T follicular helper cell (primary cell): ENCODE results near the gene INCA1.

Source experiments
- DNase-seq: peaks from one replicate; pipeline ENCODE4 v3.0.0-alpha.2; 2020; ENCODE audit warnings: low read depth

Gene INCA1

GRCh38 chr17:5011928-5012327 is 14.6 kb upstream of the INCA1 start:
- no peak for DNase-seq

DNA sequence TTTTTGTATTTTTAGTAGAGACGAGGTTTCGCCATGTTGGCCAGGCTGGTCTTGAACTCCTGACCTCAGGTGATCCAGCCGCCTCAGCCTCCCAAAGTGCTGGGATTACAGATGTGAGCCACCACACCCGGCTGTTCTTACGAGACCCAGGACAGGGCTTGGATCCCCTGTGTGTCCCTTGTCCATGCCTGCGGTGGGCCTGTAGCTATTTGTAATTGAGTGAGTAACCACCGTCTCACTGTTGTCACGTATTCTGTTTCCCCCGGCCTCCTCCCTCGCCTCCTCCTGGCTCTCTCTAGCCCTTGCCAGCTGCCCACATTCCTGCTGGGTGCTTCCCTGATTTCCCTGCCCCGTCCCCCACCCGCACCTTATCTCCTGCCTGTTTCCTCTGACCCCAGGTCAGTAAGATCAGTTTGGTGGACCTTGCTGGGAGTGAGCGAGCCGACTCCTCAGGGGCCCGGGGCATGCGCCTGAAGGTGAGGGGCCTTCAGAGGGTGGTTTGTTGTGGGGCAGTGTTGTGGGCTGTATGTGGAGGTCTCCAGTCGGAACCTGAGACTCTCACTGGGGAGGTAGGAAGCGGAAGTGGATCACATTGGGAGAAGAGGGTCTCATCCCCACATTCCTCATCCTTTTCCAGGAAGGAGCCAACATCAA is 6.0 kb upstream of the INCA1 start:
- DNase-seq = no peak

GRCh38 chr17:5002121-5002788 is 4.9 kb upstream of the INCA1 start:
- DNase-seq = no peak

DNA sequence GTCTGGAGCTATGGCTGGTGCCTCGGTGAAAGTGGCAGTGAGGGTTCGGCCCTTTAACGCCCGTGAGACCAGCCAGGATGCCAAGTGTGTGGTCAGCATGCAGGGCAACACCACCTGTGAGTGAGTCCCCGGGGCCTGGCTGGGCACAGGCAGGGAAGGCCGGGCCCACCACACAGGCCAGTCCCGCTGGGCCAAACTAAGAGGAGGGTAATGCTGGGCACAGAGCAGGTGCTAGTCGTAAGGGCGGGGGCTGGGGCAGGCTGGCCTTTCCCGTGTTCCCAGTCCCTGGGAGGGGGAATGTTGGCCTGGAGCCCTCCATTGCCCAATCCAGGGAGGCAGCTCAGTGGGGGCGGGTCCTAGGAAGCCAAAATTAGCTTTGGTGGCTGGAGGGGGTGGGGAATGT is 2.9 kb upstream of the INCA1 start:
- no peak for DNase-seq

GRCh38 chr17:4999430-5000093 is 2.2 kb upstream of the INCA1 start:
- DNase-seq = no peak

- no peak for DNase-seq
These were observed 1.6 kb upstream of the INCA1 start for GRCh38 chr17:4998732-4999429.

GRCh38 chr17:4998027-4998731 is 857 bp upstream of the INCA1 start:
- no peak for DNase-seq

DNA sequence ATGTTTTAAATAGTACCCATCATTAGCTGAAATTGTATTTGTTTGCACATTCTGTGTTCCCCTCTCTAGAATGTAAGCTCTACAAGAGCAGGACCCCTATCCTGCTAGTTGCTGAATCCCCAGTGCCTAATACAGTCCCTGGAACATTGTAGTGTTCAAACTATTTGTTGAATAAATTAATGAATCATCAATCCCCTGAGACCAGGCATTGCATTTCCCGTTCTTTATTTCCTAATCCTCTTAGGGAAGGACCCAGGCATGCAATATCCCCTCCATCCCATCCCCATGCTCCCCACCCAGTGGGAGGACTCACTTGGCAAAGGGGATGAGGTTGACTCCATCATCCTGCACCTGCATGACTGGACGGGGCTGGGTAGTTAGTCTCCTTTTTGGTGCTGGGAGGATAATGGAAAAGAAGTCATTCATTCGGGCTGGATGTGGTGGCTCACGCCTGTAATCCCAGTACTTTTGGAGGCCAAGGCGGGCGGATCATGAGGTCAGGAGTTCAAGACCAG is 3.2 kb downstream of the INCA1 start:
- DNase-seq = no peak

DNA sequence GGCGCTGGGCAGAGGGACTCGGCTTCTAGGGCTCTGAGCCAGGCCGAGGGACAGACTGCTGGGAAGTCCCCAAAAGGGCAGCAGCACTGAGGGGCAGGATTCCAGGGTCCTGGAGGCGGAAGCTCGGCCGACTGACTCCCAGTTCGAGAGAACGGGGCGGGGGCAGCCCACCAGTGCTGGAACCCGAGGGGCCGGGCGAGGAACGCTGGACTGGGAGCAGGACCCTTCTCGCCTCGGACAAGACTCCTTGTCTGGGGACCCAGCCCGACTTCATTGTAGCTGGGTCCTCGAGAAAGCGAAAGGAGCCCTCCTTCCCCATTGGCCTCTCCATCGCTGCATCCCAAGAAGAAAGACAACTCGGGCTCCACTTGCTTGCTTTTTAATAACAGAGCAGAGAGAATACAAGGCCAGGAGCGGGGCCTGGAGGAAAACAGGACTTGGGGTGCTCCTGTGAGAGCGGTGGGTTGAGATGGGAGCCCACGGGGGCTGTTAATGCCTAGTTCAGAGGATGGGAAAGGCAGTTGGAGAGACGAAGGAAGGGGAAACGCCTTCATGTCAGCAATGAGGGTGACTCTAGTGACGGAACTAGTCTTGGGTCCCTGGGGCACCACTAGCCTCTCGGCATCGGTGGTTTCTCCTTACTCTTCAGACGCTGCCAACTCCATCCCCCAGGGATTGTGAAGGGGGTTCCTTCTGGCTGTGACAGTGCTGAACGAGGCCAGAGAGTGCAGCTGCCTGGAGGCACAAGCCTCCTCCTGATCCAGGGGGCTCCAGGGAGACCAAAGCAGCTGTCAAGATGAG is 9.4 kb downstream of the INCA1 start:
- DNase-seq = no peak

DNA sequence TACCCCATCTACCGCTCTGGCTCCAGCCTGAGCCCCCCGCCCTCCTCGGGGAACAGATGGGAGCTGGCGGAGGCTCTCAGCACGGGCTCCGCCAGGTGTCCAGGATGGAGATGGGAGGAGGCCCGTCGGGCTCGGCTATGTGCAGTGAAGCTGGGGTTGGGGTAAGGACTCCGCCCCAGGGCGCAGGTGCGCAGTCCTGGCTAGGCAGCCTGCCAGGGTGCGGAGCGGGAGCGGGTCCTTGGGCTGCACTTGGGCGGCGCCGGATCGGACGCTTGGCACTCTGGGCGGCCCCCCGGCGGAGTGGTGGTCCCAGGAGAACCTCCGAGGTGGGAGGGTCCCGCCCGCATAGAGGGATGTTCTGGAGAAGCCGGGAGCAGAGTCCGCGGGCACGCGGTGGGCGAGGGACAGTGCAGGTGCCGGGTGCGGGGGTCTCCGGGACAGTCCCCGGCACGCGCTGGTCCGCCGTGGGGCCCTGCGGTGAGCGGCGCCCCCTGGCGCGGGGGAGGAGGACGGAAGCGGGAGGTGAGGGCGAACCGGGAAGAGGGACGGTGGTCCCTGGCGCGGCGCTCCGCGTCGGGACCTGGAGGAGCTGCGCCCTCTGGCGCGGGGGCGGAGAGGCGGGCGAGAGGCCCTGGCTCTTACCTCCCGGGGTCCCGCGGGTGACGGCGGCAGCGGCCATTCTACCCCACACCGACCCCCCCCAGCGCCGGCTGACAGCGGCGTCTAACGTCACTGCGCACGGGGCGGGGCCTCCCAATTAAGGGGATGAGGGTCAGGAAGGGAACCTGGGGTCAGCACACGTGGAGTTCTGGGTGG is 10.2 kb downstream of the INCA1 start, which contains the start of gene CAMTA2:
Gene CAMTA2, minus strand, starts transcription at position 725 of the 816 bp plus-strand sequence. CDS start 1,453 bp downstream, outside the sequence.
- DNase-seq = peak; percentile 84

DNA sequence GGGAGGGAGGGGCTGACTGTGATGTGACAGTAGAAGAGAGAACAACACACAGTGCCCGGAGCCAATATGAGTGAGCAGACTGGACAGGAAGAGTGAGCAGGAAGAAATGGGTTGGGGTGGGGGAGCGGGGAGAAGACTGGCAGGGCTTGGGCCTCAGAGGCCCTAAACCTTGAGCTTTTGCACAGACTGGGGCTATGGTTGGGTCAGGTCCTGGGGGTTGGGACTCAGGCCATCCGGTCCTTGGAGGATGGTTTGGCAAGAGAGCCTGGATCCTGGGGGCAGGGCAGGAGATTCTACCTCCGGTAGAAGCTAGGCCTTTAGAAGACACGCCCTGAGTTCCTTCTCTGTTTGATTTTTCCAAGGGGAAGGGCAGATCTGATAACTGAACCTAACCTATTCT is 10.9 kb downstream of the INCA1 start:
- no peak for DNase-seq

- no peak for DNase-seq
These were observed 15.0 kb downstream of the INCA1 start for GRCh38 chr17:4982305-4982704.

- DNase-seq = no peak
These were observed 16.6 kb downstream of the INCA1 start for GRCh38 chr17:4980644-4981216.

GRCh38 chr17:4978726-4979125 is 18.6 kb downstream of the INCA1 start:
- no peak for DNase-seq

DNA sequence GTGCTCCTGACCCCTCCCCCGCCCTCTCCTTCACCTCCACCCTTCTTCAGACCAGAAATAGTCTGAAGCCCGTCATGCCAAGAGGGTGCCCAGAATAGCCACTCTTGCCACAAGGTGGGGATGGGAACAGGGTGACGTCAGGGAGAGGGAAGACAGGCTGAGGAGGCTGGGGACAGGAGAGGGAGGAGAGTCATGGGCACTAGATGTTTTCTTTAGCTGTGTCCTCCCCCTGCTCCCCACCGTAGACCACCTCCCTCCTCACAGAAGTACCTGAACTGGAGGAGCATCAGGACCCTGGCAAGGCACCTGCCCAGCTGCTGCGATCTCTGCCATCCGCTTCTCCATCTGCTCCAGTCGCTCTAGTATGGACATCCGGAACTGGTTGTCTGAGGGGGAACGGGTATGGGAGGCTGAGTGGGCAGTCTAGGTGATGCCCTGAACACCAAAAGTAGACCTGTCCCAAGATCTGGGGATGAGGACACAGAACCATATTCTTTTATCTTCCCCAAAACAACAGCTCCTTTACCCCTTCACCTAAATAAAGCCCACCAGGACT is 23.1 kb downstream of the INCA1 start:
- no peak for DNase-seq

DNA sequence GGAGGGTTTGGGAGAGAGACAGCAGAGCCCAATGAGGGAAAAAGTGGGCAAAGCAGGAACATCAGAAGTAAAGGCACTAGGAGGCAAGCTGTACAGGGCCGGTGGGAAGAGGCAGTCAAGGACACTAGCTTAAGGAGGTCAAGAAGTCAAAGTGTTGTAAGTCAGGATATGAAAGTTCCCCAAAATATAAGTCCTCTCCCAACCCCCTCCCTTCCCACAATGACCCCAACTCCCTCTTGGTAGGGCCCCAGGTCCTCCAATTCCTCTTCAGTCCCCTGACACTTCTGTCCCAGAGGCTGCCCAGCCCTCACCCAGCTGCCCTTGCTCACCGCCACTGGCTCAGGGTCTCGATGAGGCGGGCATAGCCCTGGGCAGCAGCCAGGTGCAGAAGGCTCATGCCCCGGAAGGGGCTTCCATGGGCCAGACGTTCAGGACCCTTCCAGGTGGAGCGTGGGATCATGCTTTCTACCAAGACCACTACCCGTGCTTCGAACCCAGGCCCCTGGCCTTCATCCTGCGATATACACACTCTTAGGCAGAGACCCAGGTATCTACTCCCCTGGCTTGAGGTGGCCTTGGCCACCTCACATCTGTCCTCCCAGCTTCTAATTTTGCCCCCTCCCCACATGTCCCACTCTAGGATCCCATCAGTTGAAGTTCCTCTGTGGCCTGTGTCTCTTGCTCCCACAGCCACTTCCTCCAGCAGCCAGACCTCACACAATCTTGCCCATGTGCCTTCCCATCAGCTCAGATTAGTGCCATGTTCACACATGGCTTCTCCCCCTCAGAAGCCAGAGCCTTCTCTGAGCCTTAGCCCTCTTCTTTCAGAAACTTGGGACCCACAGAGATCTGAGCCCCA is 23.8 kb downstream of the INCA1 start:
- no peak for DNase-seq

- no peak for DNase-seq
These were observed 24.6 kb downstream of the INCA1 start for GRCh38 chr17:4972752-4973151.

GRCh38 chr17:4972322-4972721 is 25.0 kb downstream of the INCA1 start:
- no peak for DNase-seq
